ENCODE results near the gene ALLC. TPM values are rescaled to one million over a fixed set of nuclear protein-coding genes. Genes with fewer than 3 reads are reported as not detected.

ALLC gene
- total RNA-seq, 4 donors from 2014 or later = not detected

- Histone ChIP-seq H3K4me3 (no peak overlapping the region), H3K9me3 (no peaks in the 10 kb centered on the region), H3K4me1 (no peaks in the 10 kb centered on the region), H3K27ac (peak overlapping the region in 3 of 4 donors; percentile 42 to 52 (median 51)), H3K36me3 (no peaks in the 10 kb centered on the region), H3K27me3 (no peaks in the 10 kb centered on the region)
- DNase-seq (no peak), ATAC-seq (no peak)
- in situ Hi-C loops (cut with MboI; ENCODE audit: low sequenced_read_pairs in 4 of 4) (no loop called here), intact Hi-C loops (cut with DNase I; ENCODE audit: low total_unique reads) (no loop called here)
- no peak for TF ChIP-seq CTCF (IDR thresholded peaks at IDR 0.05 in 4 of 5, conservative IDR thresholded peaks at IDR 0.05 in 1 of 5)
- no peak for TF ChIP-seq POLR2A (IDR thresholded peaks at IDR 0.05)
Observed at GRCh38 chr2:3626812-3627499, 31.0 kb upstream of the ALLC start.

GRCh38 chr2:3627500-3628100 is 30.4 kb upstream of the ALLC start:
- intact Hi-C loops (cut with DNase I; ENCODE audit: low total_unique reads) = no loop called here

GRCh38 chr2:3628241-3628679 is 29.7 kb upstream of the ALLC start:
- no peak overlapping the region for H3K27ac ChIP-seq
- intact Hi-C loops (cut with DNase I; ENCODE audit: low total_unique reads) (no loop called here), in situ Hi-C loops (cut with MboI; ENCODE audit: low sequenced_read_pairs in 4 of 4) (no loop called here)

More at GRCh38 chr2:3627500-3628100, 30.4 kb upstream of the ALLC start:
- Histone ChIP-seq H3K9me3 (no peaks in the 10 kb centered on the region), H3K27me3 (no peaks in the 10 kb centered on the region), H3K27ac (no peak overlapping the region), H3K4me1 (no peaks in the 10 kb centered on the region), H3K36me3 (no peaks in the 10 kb centered on the region), H3K4me3 (no peak overlapping the region)
- TF ChIP-seq POLR2A (IDR thresholded peaks at IDR 0.05) = no peak
- no peak for TF ChIP-seq CTCF (IDR thresholded peaks at IDR 0.05 in 4 of 5, conservative IDR thresholded peaks at IDR 0.05 in 1 of 5)
- in situ Hi-C loops (cut with MboI; ENCODE audit: low sequenced_read_pairs in 4 of 4) = no loop called here
- DNase-seq (no peak), ATAC-seq (no peak)

GRCh38 chr2:3628800-3629199 is 29.2 kb upstream of the ALLC start:
- H3K27ac ChIP-seq = no peak overlapping the region
- no peak overlapping the region for H3K4me3 ChIP-seq
- H3K27me3 ChIP-seq = no peaks in the 10 kb centered on the region
- H3K36me3 ChIP-seq = no peaks in the 10 kb centered on the region
- intact Hi-C loops (cut with DNase I; ENCODE audit: low total_unique reads) (no loop called here), in situ Hi-C loops (cut with MboI; ENCODE audit: low sequenced_read_pairs in 4 of 4) (no loop called here)
- no peak for ATAC-seq
- no peaks in the 10 kb centered on the region for H3K4me1 ChIP-seq
- no peaks in the 10 kb centered on the region for H3K9me3 ChIP-seq
- TF ChIP-seq POLR2A (IDR thresholded peaks at IDR 0.05) (no peak), CTCF (IDR thresholded peaks at IDR 0.05 in 4 of 5, conservative IDR thresholded peaks at IDR 0.05 in 1 of 5) (no peak)
- no peak for DNase-seq

More at GRCh38 chr2:3628241-3628679, 29.7 kb upstream of the ALLC start:
- Histone ChIP-seq H3K4me3 (no peak overlapping the region), H3K27me3 (no peaks in the 10 kb centered on the region), H3K36me3 (no peaks in the 10 kb centered on the region), H3K9me3 (no peaks in the 10 kb centered on the region), H3K4me1 (no peaks in the 10 kb centered on the region)
- no peak for ATAC-seq
- TF ChIP-seq POLR2A (IDR thresholded peaks at IDR 0.05) = no peak
- no peak for TF ChIP-seq CTCF (IDR thresholded peaks at IDR 0.05 in 4 of 5, conservative IDR thresholded peaks at IDR 0.05 in 1 of 5)
- DNase-seq = no peak

Data from gastrocnemius medialis (tissue), 4 donors.